Thyroid gland (tissue), 4 donors: Measurements from ENCODE around the gene ADGRD1. TPM values are rescaled to one million over a fixed set of nuclear protein-coding genes. Genes with fewer than 3 reads are reported as not detected.

Experiments used
- DNase-seq, 2 donors: peaks; one replicate each; pipeline ENCODE4 v3.0.0-alpha.2; 2019
- H3K27ac ChIP-seq, 3 donors: fragments of 200-600 bp; sonication (generic); 1 replicate in 2 of 3; 2 replicates in 1 of 3; pipeline ENCODE4 v1.5.1; 2016 to 2019; ENCODE audit warnings: mild to moderate bottlenecking in 1 of 3, moderate library complexity in 1 of 3
- H3K27me3 ChIP-seq: fragments of 200-600 bp; sonication (generic); one replicate; pipeline ENCODE4 v1.5.1; 2019
- H3K36me3 ChIP-seq, 2 donors: fragments of 200-600 bp; sonication (generic); one replicate each; pipeline ENCODE4 v1.5.1; 2016 to 2019
- H3K4me1 ChIP-seq, 2 donors: fragments of 200-600 bp; sonication (generic); one replicate each; pipeline ENCODE4 v1.5.1; 2017 to 2019
- H3K4me3 ChIP-seq, 3 donors: fragments of 200-600 bp; sonication (generic); replicated peaks in 1 of 3; 1 replicate in 2 of 3; 2 replicates in 1 of 3; pipeline ENCODE4 v1.5.1; 2016; ENCODE audit warnings: mild to moderate bottlenecking in 1 of 3
- H3K9me3 ChIP-seq: fragments of 200-600 bp; sonication (generic); one replicate; pipeline ENCODE4 v1.5.1; 2017
- CTCF ChIP-seq, 6 experiments: fragments of 200-600 bp in 3 of 6; fragments of 450-650 bp in 3 of 6; sonication (generic) in 3 of 6; IDR thresholded peaks; one replicate each; pipeline ENCODE4 v1.5.1; 2016 to 2019; ENCODE audit warnings: antibody characterized with exemption in 6 of 6, mild to moderate bottlenecking in 2 of 6, inconsistent platforms in 1 of 6, moderate library complexity in 1 of 6
- POLR2A ChIP-seq, 2 donors: fragments of 450-650 bp; IDR thresholded peaks; one replicate each; pipeline ENCODE4 v1.6.1; 2017; ENCODE audit warnings: antibody characterized with exemption in 2 of 2, mild to moderate bottlenecking in 2 of 2, moderate library complexity in 1 of 2
- WGBS, 2 donors: methylation state at CpG; one replicate each; pipeline ENCODE4 v1.1.5; 2017; 5-methylcytosine and 5-hydroxymethylcytosine counted together
- intact Hi-C: fragments of 100-400 bp; cut with DNase I; formaldehyde crosslinking; loops from one replicate; pipeline ENCODE4 v1.15.1; 2023
- total RNA-seq, 4 donors: library from RNA; depleted of rRNA; stranded (reverse); fragments of >200 nt; gene quantifications; one replicate each; pipeline ENCODE4 v1.2.3, GENCODE V29; 2016

Gene ADGRD1
- total RNA-seq, 4 donors from 2014 or later, result 14.1 to 44.3 (median 24.7) TPM

- no peaks in the 10 kb centered on the region for H3K27me3 ChIP-seq
- no peaks in the 10 kb centered on the region for H3K36me3 ChIP-seq
- DNase-seq, result no peak
- TF ChIP-seq CTCF (IDR thresholded peaks at IDR 0.05), result no peak
- TF ChIP-seq POLR2A (IDR thresholded peaks at IDR 0.05), result no peak
- H3K4me1 ChIP-seq, result peaks cover 0 to 6% of the 10 kb centered on the region in 2 donors
- no peak overlapping the region for H3K27ac ChIP-seq
- no peak overlapping the region for H3K4me3 ChIP-seq
- 85% methylated on average over 13 to 15 of the region's 21 CpGs for WGBS, 2 donors
- no peaks in the 10 kb centered on the region for H3K9me3 ChIP-seq
- intact Hi-C loops, result no loop called here
Observed at GRCh38 chr12:131006036-131006735, 52.5 kb downstream of the ADGRD1 start.

- Histone ChIP-seq H3K27ac (no peak overlapping the region), H3K4me1 (peaks cover 0 to 6% of the 10 kb centered on the region in 2 donors), H3K4me3 (no peak overlapping the region), H3K27me3 (no peaks in the 10 kb centered on the region), H3K9me3 (no peaks in the 10 kb centered on the region), H3K36me3 (no peaks in the 10 kb centered on the region)
- DNase-seq, result no peak
- 57 to 69% methylated on average over 18 to 20 of the region's 20 CpGs for WGBS, 2 donors
- intact Hi-C loops, result no loop called here
- TF ChIP-seq CTCF (IDR thresholded peaks at IDR 0.05) (no peak), POLR2A (IDR thresholded peaks at IDR 0.05) (no peak)
Observed at GRCh38 chr12:131007031-131007739, 53.5 kb downstream of the ADGRD1 start.

GRCh38 chr12:131007740-131008117, 54.0 kb downstream of the ADGRD1 start:
- intact Hi-C loops, result no loop called here
- no peaks in the 10 kb centered on the region for H3K9me3 ChIP-seq
- H3K4me1 ChIP-seq, result peaks cover 0 to 6% of the 10 kb centered on the region in 2 donors
- no peak for TF ChIP-seq POLR2A (IDR thresholded peaks at IDR 0.05)
- no peaks in the 10 kb centered on the region for H3K27me3 ChIP-seq
- no peaks in the 10 kb centered on the region for H3K36me3 ChIP-seq
- no peak overlapping the region for H3K4me3 ChIP-seq
- WGBS, 2 donors, result 82 to 83% methylated on average over 3 of the region's 3 CpGs
- H3K27ac ChIP-seq, result no peak overlapping the region
- no peak for DNase-seq

- Histone ChIP-seq H3K27ac (no peak overlapping the region), H3K36me3 (no peaks in the 10 kb centered on the region), H3K4me3 (no peak overlapping the region), H3K9me3 (no peaks in the 10 kb centered on the region), H3K27me3 (no peaks in the 10 kb centered on the region), H3K4me1 (peaks cover 0 to 5% of the 10 kb centered on the region in 2 donors)
- intact Hi-C loops, result no loop called here
- WGBS, 2 donors, result 85 to 86% methylated on average over 14 to 21 of the region's 26 CpGs
- DNase-seq, result no peak
- no peak for TF ChIP-seq CTCF (IDR thresholded peaks at IDR 0.05)
- TF ChIP-seq POLR2A (IDR thresholded peaks at IDR 0.05), result no peak
Observed at GRCh38 chr12:131008131-131008912, 54.6 kb downstream of the ADGRD1 start.

GRCh38 chr12:131008913-131009270, 55.2 kb downstream of the ADGRD1 start:
- intact Hi-C loops, result no loop called here
- no peak overlapping the region for H3K27ac ChIP-seq

More at GRCh38 chr12:131008913-131009270, 55.2 kb downstream of the ADGRD1 start:
- no peak for TF ChIP-seq CTCF (IDR thresholded peaks at IDR 0.05)
- no peak for TF ChIP-seq POLR2A (IDR thresholded peaks at IDR 0.05)
- 94 to 95% methylated on average over 14 to 17 of the region's 17 CpGs for WGBS, 2 donors
- H3K27me3 ChIP-seq, result no peaks in the 10 kb centered on the region
- H3K9me3 ChIP-seq, result no peaks in the 10 kb centered on the region
- H3K36me3 ChIP-seq, result no peaks in the 10 kb centered on the region
- no peaks in the 10 kb centered on the region for H3K4me1 ChIP-seq
- no peak overlapping the region for H3K4me3 ChIP-seq
- no peak for DNase-seq
